NOMO-1 (cell line): ENCODE measurements around the gene MBD5.

Experiments
- DNase-seq, 2 experiments: peaks; one replicate each; lab custom pipeline; 2025; ENCODE audit not compliant: unreplicated experiment in 2 of 2; lab: John Stamatoyannopoulos, UW

Gene MBD5

DNA sequence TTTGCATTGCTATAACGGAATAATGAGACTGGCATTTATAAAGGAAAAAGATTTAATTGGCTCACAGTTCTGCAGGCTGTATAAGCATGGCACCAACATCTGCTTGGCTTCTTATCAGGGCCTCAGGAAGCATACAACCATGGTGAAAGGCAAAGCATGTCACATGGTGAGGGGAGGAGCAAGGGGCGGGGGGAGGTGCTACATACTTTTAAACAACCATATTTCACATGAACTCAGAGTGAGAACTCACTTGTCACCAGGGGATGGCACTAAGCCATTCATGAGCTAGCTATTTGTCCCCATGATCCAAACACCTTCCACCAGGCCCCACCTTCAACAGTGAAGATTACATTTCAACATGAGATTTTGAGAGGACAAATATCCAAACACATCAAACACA is 188.7 kb downstream of the MBD5 start:
- no peak for DNase-seq

DNA sequence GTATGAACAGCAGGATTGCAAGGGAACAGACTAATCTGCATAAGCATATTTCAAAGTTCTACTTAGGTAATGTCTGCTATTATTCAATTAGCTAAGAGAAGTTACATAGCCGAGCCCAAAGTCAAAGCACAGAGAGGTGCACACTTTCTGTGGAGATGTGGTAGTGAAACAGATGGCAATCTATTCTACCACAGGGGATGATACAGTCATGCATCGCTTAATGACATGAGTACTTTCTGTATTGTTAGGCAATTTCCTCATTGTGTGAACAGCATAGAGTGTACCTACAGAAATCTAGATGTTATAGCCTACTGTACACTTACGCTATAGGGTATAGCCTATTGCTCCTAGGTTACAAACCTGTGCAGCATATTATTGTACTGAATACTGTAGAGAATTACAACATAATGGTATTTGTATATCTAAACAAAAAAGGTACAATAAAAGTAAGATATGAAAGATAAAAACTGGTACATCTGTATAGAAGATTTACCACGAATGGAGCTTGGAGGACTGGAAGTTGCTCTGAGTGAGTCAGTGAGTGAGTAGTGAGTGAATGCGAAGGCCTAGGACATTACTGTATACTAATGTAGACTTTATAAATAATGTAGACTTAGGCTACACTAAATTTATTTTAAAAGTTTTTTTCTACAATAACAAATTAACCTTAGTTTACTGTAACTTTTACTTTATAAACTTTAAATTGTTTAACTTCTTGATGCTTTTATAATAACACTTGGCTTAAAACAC is 197.6 kb downstream of the MBD5 start:
- peak in 1 of 2 experiments; percentile 28 for DNase-seq

DNA sequence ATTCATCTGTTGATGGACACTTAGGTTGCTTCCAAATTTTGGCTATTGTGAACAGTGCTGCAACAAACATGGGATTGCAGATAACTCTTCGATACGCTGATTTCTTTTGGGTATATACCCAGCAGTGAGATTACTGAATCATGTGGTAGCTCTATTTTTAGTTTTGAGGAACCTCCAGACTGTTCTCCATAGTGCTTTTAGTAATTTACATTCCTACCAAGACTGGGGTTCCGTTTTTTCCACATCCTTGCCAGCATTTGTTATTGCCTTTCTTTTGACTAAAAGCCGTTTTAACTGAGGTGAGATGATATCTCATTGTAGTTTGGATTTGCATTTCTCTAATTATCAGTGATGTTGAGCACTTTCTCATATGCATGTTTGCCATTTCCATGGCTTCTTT is 200.3 kb downstream of the MBD5 start:
- DNase-seq = peak; percentile 35 to 67

DNA sequence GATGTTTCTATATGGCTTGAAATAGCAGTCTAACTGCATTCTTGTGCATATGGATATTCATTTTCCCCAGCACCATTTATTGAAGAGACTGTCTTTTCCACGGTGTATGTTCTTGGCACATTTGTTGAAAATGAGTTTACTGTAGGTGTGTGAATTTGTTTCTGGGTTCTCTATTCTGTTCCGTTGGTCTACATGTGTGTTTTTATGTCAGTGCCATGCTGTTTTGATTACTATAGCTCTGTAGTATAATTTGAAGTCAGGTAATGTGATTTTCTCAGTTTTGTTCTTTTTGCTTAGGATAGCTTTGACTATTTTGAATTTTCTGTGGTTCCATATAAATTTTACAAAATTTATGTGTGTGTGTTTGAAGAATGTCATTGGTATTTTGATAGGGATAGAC is 201.0 kb downstream of the MBD5 start:
- DNase-seq = no peak

DNA sequence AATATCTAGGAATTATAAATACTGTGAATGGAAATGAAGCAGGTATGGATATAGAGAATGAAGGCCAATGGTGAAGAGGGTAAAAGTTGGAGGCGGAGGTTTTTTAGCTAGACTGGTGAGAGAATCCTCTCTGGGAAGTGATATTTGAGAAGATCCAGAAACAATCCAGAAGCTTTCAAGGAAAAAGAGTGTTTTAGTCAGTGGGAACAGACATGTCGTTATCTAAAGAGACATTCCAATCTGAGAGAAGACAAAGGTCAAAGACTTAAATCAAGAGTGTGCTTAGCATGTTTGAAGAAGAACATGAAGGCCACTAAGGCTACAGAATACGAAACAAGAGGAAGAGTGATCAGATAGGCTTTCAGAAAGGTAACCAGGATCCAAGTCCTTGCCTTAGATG is 211.0 kb downstream of the MBD5 start:
- DNase-seq = no peak

DNA sequence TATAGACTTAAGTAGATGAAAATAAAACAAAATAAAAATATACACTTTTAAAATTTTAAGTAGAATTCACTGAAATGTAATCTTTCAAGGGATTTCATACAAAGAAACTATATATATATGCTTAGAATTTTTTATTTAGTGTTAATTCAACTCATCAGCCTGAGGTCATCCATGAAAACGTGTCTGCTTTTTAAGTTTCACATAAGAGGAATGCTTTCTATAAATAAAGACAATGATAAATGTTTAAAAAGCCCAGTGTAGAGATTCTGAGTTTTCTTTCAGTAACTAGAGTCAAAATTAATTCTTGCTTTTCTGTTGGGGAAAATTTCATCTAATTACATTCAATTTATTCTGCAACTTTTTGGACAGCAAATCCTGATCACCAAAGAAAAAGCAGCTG is 213.3 kb downstream of the MBD5 start:
- DNase-seq = no peak

DNA sequence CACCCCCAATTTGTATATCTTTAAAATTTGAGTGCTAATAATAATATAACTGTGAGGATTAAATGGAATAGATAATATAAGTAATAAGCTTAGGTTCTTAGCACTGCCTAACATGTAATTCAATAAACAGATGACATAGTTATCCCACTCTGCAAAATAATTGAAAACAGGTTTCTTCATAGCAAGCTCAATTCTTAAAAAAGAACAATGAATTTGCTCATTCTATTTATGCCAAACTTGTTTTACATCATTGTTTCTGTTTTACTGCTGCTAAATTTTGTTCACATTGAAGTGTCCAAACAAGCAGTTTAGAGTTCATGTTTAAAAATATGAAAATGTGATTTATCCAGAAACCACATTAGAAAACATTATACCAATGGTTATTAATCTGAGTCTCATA is 217.0 kb downstream of the MBD5 start:
- DNase-seq = no peak

DNA sequence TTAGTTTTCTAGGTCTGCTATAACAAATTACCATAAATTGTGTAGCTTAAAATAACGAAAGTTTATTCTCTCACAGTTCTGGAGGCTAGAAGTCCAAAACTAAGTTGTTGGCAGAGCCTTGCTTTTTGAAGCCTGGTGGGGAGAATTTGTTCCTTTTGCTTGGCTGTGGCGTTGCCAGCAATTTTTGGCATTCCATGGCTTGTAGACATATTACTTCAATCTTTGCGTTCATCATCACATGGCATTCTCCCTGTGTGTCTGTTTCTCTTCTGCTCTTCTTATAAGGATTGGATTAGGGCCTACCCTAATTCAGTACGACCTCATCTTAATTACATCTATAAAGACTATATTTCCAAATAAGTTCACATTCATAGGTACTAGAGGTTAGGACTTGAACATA is 217.7 kb downstream of the MBD5 start:
- no peak for DNase-seq

DNA sequence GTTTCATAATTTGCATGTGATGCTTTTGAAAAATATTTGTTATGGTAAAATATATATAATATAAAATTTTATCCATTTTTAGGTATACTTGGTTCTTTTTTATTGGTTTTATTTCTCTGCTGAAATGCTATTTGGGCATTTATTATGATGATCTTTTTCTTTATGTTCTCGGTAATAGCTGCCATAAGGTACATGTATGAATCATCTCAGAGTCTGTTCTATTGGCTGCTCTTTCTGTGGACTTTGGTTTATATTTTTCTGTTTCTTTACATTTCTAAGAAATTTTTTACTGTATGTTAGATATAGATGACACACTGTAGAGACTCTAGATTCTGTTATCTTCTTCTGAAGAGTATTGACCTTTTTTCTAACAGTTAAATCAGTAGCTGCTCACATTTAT is 219.9 kb downstream of the MBD5 start:
- DNase-seq = no peak

DNA sequence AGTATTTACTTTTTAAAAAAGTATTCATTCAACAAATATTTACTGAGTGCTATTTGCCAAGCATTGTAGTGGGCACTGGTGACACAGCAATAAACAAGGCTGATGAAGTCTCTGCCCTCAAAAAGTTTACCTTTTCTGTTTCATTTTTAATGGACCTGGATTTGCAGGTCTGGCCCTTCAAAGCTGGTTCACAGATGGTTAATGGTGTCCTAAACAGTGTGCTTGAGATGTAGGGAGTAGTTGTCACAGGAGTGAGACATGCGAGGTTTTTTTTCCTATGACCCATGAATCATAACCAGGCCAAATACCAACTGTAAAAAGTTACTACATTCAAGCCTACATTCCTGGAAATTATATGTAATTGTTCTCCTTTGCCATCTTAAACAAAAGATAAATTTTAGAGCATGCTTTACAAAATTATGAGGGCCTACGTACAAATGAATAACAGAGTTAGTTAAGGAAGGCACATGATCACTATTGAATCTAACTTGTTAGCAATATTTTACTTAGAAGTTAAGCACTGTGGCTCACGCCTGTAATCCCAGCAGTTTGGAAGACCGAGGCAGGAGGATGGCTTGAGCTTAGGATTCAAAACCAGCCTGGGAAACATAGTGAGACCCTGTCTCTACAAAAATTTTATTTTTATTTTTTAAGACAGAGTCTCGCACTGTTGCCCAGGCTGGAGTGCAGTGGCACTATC is 223.9 kb downstream of the MBD5 start:
- DNase-seq = no peak

DNA sequence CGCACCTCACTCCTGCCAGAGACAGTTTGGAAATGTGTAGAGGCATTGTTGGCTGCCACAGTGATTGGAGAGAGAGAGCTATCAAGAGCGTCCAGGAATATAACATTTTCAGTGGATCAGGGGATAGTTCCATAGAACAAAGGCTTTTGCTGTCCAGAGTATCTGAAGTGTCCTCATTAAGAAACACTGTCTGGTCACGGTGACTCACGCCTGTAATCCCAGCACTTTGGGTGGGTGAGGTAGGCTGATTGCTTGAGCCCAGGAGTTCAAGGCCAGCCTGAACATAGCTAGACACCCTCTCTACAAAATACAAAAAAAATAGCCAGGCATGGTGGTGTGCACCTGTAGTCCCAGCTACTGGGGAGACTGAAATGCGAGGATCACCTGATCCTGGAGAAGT is 231.1 kb downstream of the MBD5 start:
- DNase-seq = no peak

DNA sequence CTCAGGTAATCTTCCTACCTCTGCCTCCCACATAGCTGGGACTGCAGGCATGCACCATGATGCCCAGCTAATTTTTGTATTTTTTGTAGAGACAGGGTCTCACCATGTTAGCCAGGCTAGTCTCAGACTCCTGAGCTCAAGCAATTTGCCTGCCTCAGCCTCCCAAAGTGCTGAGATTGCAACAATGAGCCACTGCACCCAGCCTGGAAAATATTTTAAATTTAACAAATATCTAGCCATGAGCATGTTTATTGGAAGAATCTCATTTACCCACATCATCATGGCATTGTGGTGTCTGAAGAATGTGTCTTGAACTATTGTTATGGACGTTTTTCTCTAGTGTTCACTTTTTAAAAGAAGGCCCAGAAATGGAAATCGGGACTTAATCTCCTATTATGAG is 231.8 kb downstream of the MBD5 start:
- no peak for DNase-seq

DNA sequence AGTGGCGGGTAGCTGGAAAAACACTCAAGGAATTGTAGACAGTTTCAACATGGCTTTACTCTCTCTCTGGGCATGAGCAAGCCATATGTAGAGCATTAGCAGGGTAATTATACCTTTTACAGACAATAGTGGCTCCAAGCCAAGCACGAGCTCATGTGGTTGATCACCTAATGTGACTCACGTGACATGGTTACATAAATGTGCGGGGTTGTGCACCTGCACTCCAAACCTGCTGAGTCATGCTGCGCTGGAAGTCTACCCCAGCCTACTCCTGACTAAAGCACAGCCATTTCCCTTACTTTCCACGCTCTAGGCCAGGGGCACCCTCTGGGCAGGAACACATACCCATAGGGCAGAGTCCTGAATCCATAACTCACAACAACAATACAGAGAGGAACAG is 232.8 kb downstream of the MBD5 start:
- DNase-seq = no peak

DNA sequence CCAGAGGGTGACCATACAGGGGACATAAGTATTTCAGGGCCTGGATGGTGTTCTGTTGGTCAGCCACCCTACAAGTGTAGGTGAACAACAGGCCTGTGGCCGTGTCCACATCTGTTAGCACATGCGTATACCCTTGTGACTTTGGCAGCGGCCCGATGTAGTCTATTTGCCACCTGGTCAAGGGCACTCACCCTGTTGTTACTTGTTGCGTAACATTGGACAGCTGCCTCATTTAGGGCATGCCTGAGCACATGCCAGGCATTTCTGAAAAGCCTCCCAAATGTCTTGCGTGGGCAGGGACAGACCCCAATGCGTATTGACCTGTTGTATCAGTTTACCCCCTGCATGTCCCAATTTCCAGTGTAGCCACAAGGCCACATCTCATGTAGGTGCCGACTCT is 235.0 kb downstream of the MBD5 start:
- no peak for DNase-seq

DNA sequence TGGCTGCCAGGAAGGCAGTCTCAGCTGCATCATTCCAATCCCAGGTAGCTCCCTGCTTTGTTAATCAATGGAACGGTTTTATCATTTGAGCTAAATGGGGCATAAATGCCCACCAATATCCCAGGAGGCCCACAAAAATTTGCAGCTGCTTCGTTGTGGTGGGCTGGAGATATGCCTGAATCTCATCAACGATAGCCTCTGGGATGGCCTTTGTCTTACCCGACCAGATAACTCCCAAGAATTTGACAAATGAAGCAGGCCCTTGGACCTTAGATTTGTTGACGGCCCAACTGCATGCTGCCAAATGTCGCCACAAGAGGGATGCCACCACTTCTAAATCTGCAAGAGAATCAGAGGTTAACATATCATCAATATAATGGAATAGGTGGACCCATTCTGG is 236.4 kb downstream of the MBD5 start:
- DNase-seq = no peak

DNA sequence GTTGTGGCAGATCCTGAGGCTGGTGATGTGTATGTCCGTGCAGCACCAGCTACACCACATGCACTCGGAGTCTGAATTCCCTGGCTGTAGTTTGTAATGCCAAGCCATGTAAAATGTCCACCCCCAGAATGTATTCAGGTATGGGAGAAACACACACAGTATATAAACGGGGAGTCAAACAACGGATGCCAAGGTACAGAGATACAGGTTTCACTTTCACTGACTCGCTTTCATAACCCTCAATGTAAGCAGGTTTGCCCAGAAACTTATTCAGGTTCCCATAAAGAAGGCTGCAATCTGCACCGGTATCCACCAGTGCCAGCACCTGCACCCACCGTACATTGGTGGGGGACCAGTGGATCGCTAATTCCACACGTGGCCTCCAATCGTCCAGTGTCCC is 237.2 kb downstream of the MBD5 start:
- no peak for DNase-seq

DNA sequence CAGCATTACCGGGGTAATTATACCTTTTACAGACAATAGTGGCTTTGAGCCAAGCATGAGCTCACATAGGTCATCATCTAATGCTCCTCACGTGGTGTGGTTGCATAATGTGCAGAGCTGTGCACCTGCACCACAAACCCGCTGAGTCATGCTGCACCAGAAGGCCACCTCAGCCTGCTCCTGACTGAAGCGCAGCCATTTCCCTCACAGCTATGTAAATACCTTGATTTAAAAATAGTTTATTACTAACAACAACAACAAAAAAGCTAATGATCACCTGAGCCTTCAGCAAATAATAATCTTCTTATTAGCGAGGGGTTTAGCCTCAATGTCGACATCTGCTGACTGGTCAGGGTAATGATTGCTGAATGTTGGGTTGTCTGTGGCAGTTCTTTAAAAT is 238.8 kb downstream of the MBD5 start:
- no peak for DNase-seq

DNA sequence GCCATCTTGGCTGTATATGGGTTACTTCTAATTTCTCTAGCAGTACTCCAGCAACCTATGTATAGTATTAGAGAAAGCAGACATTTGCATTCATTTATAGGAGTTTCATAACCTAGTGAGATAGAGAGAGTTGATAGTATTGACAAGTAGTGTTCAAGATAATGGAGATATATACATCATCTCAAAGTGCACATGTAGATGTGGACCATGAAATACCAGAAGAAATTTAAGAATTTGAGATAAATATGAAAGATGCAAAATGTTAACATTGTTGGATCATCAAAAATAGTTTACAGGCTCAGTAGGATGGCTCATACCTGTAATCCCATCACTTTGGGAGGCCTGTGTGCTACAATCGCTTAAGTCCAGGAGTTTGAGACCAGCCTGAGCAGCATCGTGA is 243.0 kb downstream of the MBD5 start:
- DNase-seq = no peak

DNA sequence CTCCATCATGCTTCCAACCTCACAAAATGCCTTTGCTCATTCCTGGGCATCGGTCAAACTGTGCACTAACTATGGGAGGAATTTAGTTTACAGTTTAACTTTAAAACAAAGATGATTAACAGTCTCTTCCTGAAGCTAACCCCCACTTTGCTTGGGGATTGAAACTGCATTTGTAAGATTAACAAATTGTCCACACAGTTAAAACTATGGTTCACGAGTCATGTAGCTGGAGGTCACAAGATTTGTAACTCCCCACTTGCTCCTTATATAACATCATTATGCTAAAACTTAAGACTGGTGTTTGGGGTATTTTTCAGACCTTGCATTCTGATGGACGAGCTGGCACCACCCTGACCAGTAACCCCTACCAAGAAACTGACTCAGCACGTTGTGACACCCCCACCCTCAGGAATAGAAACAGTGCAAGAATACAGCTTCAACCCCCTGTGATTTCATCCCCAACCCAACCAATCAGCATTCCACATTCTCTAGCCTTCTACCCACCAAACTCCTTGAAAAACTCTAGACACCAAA is 252.3 kb downstream of the MBD5 start:
- no peak for DNase-seq

DNA sequence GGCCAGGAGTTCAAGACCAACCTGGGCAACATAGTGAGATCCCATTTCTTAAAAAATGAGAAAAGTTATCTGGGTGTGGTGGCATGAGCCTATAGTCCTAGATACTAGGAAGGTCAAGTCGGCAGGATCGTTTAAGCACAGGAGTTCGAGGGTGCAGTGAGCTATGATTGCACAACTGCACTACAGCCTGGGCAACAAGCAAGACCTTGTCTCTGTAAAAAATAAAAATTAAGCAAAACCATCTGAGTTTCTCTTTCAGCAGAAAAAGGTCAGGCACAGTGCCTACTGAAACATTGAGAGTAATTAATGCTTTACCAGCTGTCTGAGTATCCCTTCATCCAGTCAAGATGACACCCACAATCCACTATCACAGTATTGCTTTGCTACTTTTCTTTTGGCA is 258.3 kb downstream of the MBD5 start:
- DNase-seq = no peak

DNA sequence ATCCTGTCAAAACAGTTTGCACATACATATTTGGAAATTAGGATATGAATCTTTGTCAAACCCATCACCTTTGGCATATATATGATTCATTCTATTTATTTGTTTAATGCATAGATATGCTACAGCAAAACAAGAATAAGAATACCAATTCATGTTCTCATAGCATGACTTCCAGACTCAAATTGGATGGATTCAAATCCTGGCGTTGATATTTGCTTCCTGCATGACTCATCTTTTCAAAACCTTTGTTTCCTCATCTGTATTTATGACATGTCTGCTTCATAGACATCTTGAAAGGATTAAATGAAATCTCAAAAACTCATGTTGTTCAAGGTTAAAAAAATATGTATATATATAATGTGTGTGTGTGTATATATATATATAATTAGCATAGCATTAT is 261.3 kb downstream of the MBD5 start:
- DNase-seq = no peak

DNA sequence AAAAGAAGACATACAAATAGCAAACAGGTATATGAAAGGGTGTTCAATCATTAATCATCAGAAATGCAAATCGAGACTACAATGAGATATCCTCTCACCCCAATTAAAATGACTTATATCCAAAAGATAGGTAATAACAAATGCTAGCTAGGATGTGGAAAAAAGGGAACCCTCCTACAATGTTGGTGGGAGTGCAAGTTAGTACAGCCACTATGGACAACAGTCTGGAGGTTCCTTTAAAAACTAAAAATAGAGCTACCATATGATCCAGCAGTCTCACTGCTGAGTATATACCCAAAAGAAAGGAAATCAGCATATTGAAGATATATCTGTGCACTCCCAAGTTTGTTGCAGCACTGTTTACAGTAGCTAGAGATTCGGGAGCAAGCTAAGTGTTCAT is 271.5 kb downstream of the MBD5 start:
- DNase-seq = no peak
